ENCODE results near the gene PRMT2.

PRMT2 gene

DNA sequence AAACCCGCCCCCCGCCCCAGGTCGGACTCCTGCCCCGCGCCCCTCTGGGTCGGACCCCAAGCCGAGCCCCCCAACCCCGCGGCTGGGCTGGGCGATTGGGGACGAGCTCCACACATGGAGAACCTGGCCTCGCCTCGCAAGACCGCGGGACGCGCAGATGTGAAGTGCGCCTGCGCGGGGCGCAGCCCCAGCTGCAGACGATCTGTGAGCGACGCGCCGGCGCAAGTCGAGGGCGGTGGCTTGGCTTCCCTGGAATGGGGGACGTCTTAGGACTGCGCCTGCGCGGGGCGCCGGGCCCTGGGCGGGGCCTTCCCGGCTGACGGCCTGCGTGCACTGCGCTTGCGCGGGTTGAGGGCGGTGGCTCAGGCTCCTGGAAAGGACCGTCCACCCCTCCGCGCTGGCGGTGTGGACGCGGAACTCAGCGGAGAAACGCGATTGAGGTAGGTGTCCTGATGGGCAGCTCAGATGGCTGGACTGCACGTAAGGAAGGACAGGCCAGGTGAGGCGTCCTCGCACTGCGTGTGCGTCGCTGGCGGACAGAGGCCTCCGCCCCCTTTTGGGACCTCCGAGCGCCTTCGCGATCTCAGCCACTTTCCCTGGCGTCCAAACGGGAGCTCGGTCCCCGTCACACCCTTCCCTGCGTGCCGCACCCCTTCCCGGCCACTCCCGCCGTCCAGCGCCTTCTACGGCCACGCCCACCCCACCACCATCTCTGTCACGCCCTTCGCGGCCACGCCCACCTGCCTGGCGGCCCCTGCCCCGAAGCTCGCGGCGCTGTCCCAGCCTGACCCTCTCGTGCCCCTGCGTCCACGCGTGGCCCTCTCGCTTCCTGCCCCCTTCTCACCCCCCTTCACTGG is at the start of gene PRMT2:
Gene PRMT2, plus strand, starts transcription at position 351 of the 857 bp plus-strand sequence. CDS start 1,278 bp downstream, outside the sequence.
- DNase-seq: peak; percentile 96 to 98

DNA sequence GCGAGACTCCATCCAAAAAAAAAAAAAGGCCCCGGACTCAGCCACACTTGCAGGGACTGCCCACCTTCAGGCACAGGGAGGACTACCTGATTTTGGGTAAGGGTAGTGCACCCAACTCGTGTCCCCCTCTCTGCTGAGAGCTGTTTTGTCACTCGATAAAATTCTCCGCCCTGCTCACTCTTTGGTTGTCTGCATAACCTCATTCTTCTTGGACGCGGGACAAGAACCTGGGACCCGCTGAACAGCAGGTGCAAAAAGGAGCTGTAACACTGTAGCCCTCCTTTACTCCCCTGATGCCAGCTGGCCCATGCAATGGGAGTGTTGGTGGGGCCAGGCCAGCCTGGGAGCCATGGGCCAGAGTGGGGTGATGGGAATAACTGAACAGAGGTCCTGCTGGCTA is 41.2 kb upstream of the PRMT2 start:
- DNase-seq: no peak

GRCh38 chr21:46596201-46596600 is 39.3 kb upstream of the PRMT2 start:
- no peak for DNase-seq

GRCh38 chr21:46597031-46597430 is 38.4 kb upstream of the PRMT2 start:
- no peak for DNase-seq

- DNase-seq: no peak
Observed at GRCh38 chr21:46597896-46598343, 37.6 kb upstream of the PRMT2 start.

- peak in 1 of 2 experiments; percentile 35 for DNase-seq
Observed at GRCh38 chr21:46598581-46599572, 36.6 kb upstream of the PRMT2 start.

GRCh38 chr21:46600305-46600704 is 35.2 kb upstream of the PRMT2 start:
- DNase-seq: no peak

- DNase-seq: no peak
Observed at GRCh38 chr21:46600978-46601377, 34.5 kb upstream of the PRMT2 start.

DNA sequence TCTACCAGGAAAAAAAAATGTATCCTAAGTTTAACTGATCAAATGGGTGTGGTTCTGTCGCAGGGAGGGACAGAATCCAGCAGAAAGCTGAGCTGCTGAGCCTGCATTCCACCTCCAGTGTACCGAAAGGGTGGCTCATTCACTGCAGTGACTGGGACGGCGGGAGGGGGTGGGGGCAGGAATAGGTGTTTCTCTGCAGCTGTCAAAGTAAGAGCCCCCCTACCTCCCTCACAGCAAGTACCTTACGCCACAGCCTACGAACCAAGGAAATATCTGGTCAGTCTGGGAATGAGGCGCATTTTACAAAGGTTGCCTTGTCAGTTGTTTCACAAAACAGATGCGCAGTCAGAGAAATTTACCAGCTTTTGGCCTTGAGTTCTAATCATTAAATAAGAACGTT is 32.2 kb upstream of the PRMT2 start:
- no peak for DNase-seq

DNA sequence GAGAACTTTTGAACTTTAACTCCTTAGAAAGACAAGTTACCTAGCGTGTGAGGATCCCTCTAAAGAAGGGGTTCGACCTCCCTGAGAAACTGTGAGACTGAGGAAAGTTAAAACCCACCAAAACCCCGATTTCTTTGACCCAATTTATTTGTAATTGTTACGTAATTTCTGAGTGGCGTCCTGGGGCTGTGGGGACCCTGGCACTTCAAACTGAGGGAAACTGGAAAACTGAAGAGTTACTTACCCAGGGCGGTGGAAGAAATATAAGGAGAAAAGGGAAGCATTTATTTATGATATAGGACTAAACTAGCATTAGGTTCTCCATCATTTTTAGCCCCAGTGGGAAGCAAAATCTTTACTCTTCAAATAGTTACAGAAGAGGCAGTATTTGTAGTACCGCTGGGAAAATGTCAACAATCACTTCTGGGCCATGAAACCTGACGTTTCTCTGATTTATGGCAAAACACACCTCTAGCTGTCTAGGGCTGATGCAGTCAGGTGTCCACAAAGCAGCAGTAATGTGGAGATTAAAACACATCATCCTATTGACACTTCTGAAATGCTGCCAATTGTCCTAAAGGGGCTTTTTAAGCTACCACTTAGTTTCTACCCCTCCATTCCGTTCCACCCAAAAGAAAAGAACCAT is 31.0 kb upstream of the PRMT2 start:
- DNase-seq: no peak

- no peak for DNase-seq
Observed at GRCh38 chr21:46604975-46605766, 30.3 kb upstream of the PRMT2 start, which contains the start of gene S100B. Gene S100B (minus strand): TSS chr21:46605082. CDS start chr21:46602415, 2,667 bp downstream.

DNA sequence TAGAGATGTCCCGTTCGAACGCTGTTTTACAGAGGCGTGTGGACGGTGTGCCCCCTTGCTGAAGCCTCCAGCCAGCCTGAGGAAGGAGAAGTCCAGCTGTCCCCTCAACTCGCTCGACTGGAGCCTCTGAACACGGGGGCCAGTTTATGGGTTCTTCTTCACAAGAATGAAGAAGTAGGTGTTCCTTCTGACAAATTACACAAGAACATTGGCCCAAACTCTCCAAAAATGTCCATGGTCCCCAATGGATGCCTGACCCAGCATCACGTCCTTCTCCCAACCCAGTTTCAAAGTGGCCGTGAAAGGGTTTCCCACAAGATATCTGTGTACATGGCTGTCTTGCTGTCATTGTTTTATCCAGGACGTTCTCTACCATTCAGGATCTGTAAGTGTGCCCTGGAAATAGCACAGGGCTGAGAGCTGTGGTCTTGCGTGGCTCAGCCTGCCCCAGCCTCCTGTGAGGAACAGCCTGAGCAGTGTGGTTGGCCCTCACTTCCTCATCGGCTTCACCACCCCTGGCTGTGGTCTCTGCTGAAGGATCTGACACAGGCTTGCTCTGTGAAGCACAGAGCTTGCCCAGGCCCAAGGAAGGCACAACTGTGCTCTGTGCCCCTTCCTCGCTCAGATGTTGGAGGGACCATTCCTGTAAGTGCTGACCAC is 29.6 kb upstream of the PRMT2 start:
- no peak for DNase-seq

DNA sequence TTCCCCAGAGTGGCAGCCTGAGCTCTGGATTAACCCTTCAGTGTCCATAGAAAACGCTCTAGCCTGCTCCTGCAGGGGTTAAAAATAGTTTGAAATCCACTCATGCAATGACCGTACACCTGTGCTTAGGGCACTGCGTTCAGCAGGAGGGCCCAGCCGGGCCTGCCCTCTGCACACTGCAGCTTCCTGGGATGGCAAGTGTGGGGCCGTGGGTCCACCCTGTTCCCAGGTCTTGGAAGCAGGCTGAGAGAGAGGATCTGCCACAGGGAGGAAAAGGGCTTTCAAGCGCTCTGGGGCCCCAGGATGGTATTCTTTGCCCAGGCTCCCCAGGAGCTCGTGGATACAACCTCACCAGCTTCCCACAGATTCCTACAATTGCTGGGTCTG is 29.1 kb upstream of the PRMT2 start:
- no peak for DNase-seq

GRCh38 chr21:46607636-46608035 is 27.8 kb upstream of the PRMT2 start:
- DNase-seq: no peak

DNA sequence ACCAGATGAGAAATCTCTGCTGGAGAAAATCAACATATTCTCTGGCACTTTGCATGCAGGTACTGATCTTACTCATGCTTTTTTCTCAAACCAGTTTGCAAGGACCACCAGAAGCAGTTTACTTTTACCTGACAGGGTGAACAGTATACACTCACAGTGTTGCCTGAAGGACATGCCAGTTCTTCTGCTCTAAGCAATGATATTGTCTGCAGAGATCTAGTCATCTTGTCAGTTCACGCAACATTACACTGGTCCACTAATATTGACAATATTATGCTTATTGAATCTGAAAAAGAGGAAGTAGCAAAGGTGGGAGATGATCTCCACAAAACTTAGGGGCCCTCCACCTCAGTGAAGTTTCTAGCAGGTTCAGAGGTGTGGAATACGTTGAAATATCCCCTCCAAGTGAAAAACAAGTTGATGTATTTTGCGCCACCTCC is 26.8 kb upstream of the PRMT2 start:
- DNase-seq: no peak

GRCh38 chr21:46610018-46610701 is 25.3 kb upstream of the PRMT2 start:
- no peak for DNase-seq

- no peak for DNase-seq
Observed at GRCh38 chr21:46613391-46613790, 22.1 kb upstream of the PRMT2 start.

DNA sequence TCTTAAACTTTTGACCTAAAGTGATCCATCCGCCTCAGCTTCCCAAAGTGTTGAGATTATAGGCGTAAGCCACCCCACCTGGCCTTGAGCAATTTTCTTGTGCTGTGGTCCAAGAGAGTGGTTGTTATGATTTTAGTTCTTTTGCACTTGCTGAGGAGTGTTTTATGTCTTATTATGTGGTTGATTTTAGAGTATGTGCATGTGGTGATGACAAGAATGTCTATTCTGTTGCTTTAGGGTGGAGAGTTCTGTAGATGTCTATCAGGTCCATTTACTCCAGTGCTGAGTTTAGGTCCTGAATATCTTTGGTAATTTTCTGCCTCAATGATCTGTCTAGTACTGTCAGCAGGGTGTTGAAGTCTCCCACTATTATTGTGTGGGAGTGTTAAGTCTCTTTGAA is 19.4 kb upstream of the PRMT2 start:
- no peak for DNase-seq

- DNase-seq: no peak
Observed at GRCh38 chr21:46616656-46617055, 18.8 kb upstream of the PRMT2 start.

GRCh38 chr21:46617267-46618051 is 18.0 kb upstream of the PRMT2 start:
- no peak for DNase-seq
